ENCODE measurements around the gene TAGLN3.
"Not testable (repeated sequence)": the region's sequence is repeated elsewhere in the genome, so short reads cannot be mapped to it uniquely, and the experiment has no call there.

TAGLN3 gene

GRCh38 chr3:112011376-112011940, 12.7 kb downstream of the TAGLN3 start:
- DNase-seq = no peak

GRCh38 chr3:112012205-112012992, 13.7 kb downstream of the TAGLN3 start:
- no peak for DNase-seq

- DNase-seq = peak; percentile 62
Observed at GRCh38 chr3:112013058-112013783, 14.5 kb downstream of the TAGLN3 start.

- no peak for DNase-seq
Observed at GRCh38 chr3:112013784-112014143, 15.0 kb downstream of the TAGLN3 start.

GRCh38 chr3:112017091-112017490, 18.4 kb downstream of the TAGLN3 start:
- no peak for DNase-seq

- DNase-seq = no peak
Observed at GRCh38 chr3:112018712-112019111, 20.0 kb downstream of the TAGLN3 start.

GRCh38 chr3:112019716-112020115, 21.0 kb downstream of the TAGLN3 start:
- DNase-seq = no peak

- DNase-seq = no peak
Observed at GRCh38 chr3:112020674-112021085, 22.0 kb downstream of the TAGLN3 start.

- no peak for DNase-seq
Observed at GRCh38 chr3:112027142-112027541, 28.4 kb downstream of the TAGLN3 start.

- DNase-seq = no peak
Observed at GRCh38 chr3:112027826-112028225, 29.1 kb downstream of the TAGLN3 start.

- no peak for DNase-seq
Observed at GRCh38 chr3:112030901-112031300, 32.2 kb downstream of the TAGLN3 start.

GRCh38 chr3:112032098-112032731, 33.5 kb downstream of the TAGLN3 start:
- DNase-seq = no peak

- DNase-seq = no peak
Observed at GRCh38 chr3:112034436-112034835, 35.7 kb downstream of the TAGLN3 start, which contains the start of gene TMPRSS7. Gene TMPRSS7 (plus strand): TSS chr3:112034736. CDS start chr3:112034846, 110 bp downstream.

- no peak for DNase-seq
Observed at GRCh38 chr3:112035241-112035640, 36.5 kb downstream of the TAGLN3 start.

GRCh38 chr3:112037194-112037593, 38.5 kb downstream of the TAGLN3 start:
- DNase-seq = not testable (repeated sequence)

GRCh38 chr3:112038863-112039262, 40.1 kb downstream of the TAGLN3 start:
- no peak for DNase-seq

- no peak for DNase-seq
Observed at GRCh38 chr3:112041321-112041720, 42.6 kb downstream of the TAGLN3 start.

GRCh38 chr3:112042842-112043280, 44.1 kb downstream of the TAGLN3 start:
- DNase-seq = no peak

- peak; percentile 34 for DNase-seq
Observed at GRCh38 chr3:112043621-112044201, 45.0 kb downstream of the TAGLN3 start.

- no peak for DNase-seq
Observed at GRCh38 chr3:112046599-112046998, 47.9 kb downstream of the TAGLN3 start.

- DNase-seq = no peak
Observed at GRCh38 chr3:112047264-112047663, 48.5 kb downstream of the TAGLN3 start.

- DNase-seq = no peak
Observed at GRCh38 chr3:112048911-112049310, 50.2 kb downstream of the TAGLN3 start.

GRCh38 chr3:112053229-112053628, 54.5 kb downstream of the TAGLN3 start:
- DNase-seq = no peak

All from activated CD8-positive, alpha-beta memory T cell treated with anti-CD3 and anti-CD28 coated beads, Interleukin-2, amount 50 U/mL, for 4 hours (primary cell).